HCT116 (cell line): ENCODE data around the gene AFAP1L2. TPM values are rescaled to one million over a fixed set of nuclear protein-coding genes. Genes with fewer than 3 reads are reported as not detected.

ENCODE experiments used
- ATAC-seq: fragments of 200-7000 bp; cut with Tn5 transposase; 2 replicates; pipeline ENCODE4 v1.9.1; 2020; ENCODE audit warnings: mild to moderate bottlenecking, moderate library complexity
- BruUV-seq: library from RNA; stranded (reverse); fragments of 400-500 nt; replicated peaks from 2 replicates; lab custom pipeline; 2021; lab: Mats Ljungman, UMichigan
- CTCF ChIA-PET: fragments of 300-600 bp; sonication (Branson Sonifier 250); formaldehyde crosslinking; loops from one replicate; lab custom pipeline; 2021; ENCODE audit warnings: antibody characterized with exemption; lab: Charles Lee
- POLR2A ChIA-PET: fragments of 300-600, 350-600 bp; sonication (Branson Sonifier 250); formaldehyde crosslinking; loops from one replicate; lab custom pipeline; 2021; ENCODE audit warnings: antibody characterized with exemption; lab: Charles Lee
- RAD21 ChIA-PET, 2 experiments: fragments of 300-600 bp; sonication (Branson Sonifier 250); formaldehyde crosslinking; loops; one replicate each; lab custom pipeline; 2023; ENCODE audit warnings: low total read pairs in 2 of 2; ENCODE audit not compliant: uncharacterized antibody in 2 of 2, unreplicated experiment in 2 of 2, low non-redundant PET in 1 of 2; lab: Charles Lee
- DNase-seq: peaks from one replicate; pipeline ENCODE4 v3.0.0-alpha.2; 2010; ENCODE audit warnings: low read depth, low spot score
- H2AFZ ChIP-seq: fragments of 200-600 bp; shearing (Covaris generic), sonication (generic); 2 replicates; pipeline ENCODE4 v1.6.1; 2017; ENCODE audit warnings: low read depth, mixed run types, mixed read lengths, antibody characterized with exemption, low read length; ENCODE audit not compliant: poor library complexity, severe bottlenecking
- H3K27ac ChIP-seq: 2 replicates; pipeline ENCODE4 v1.5.1; 2012; ENCODE audit warnings: low read depth, low read length
- H3K27me3 ChIP-seq: fragments of 200-600 bp; sonication (generic); 2 replicates; pipeline ENCODE4 v1.6.1; 2016; ENCODE audit warnings: mixed run types, low read length, mixed read lengths; ENCODE audit not compliant: insufficient read depth
- H3K36me3 ChIP-seq, 2 experiments: fragments of 200-500 bp in 1 of 2; fragments of 200-600 bp in 1 of 2; sonication (Bioruptor generic) in 1 of 2; sonication (generic) in 1 of 2; 2 replicates each; pipeline versions ENCODE4 v1.5.1 to v1.6.1; 2014 to 2016; ENCODE audit warnings: low read length in 2 of 2, inconsistent platforms in 1 of 2, mixed read lengths in 1 of 2, mixed run types in 1 of 2; ENCODE audit not compliant: insufficient read depth in 2 of 2, control insufficient read depth in 1 of 2
- H3K4me1 ChIP-seq, 2 experiments: fragments of 200-600 bp in 1 of 2; sonication (generic) in 1 of 2; 2 replicates each; pipeline versions ENCODE4 v1.5.1 to v1.6.1; 2012 to 2017; ENCODE audit warnings: low read length in 2 of 2, inconsistent platforms in 1 of 2, mild to moderate bottlenecking in 1 of 2, mixed read lengths in 1 of 2, mixed run types in 1 of 2, moderate library complexity in 1 of 2; ENCODE audit not compliant: insufficient read depth in 2 of 2, control insufficient read depth in 1 of 2
- H3K4me2 ChIP-seq: fragments of 200-600 bp; sonication (generic); 2 replicates; pipeline ENCODE4 v1.6.1; 2017; ENCODE audit warnings: mixed run types, low read length, mixed read lengths
- H3K4me3 ChIP-seq, 2 experiments: fragments of 200-600 bp in 1 of 2; sonication (generic) in 1 of 2; replicated peaks in 1 of 2; 2 replicates each; pipeline ENCODE4 v1.5.1; 2011 to 2016; ENCODE audit warnings: low read length in 2 of 2, control low read depth in 1 of 2, low read depth in 1 of 2, mild to moderate bottlenecking in 1 of 2, mixed read lengths in 1 of 2, mixed run types in 1 of 2
- H3K79me2 ChIP-seq: fragments of 200-600 bp; sonication (generic); 2 replicates; pipeline ENCODE4 v1.6.1; 2017; ENCODE audit warnings: mild to moderate bottlenecking, mixed run types, low read length, moderate library complexity, mixed read lengths; ENCODE audit not compliant: insufficient read depth
- H3K9ac ChIP-seq: fragments of 200-600 bp; sonication (generic); 2 replicates; pipeline ENCODE4 v1.6.1; 2016; ENCODE audit warnings: low read length, mixed read lengths
- H3K9me2 ChIP-seq: fragments of 200-600 bp; sonication (generic), shearing (Covaris generic); 2 replicates; pipeline ENCODE4 v1.6.1; 2017; ENCODE audit warnings: mixed run types, mild to moderate bottlenecking, moderate library complexity; ENCODE audit not compliant: insufficient read depth
- H3K9me3 ChIP-seq, 2 experiments: fragments of 200-500 bp in 1 of 2; fragments of 200-600 bp in 1 of 2; sonication (Bioruptor generic) in 1 of 2; sonication (generic) in 1 of 2; 2 replicates each; pipeline ENCODE4 v1.6.1; 2014 to 2017; ENCODE audit warnings: low read length in 2 of 2, mixed read lengths in 2 of 2, inconsistent platforms in 1 of 2, low read depth in 1 of 2, mild to moderate bottlenecking in 1 of 2, mixed run types in 1 of 2, moderate library complexity in 1 of 2; ENCODE audit not compliant: control insufficient read depth in 1 of 2, insufficient read depth in 1 of 2
- H4K20me1 ChIP-seq: fragments of 200-600 bp; sonication (generic), shearing (Covaris generic); 2 replicates; pipeline ENCODE4 v1.6.1; 2017; ENCODE audit warnings: mixed run types, mild to moderate bottlenecking, moderate library complexity; ENCODE audit not compliant: insufficient read depth
- CBX3 ChIP-seq: IDR thresholded peaks from 2 replicates; pipeline ENCODE4 v1.6.1; 2012; ENCODE audit warnings: low read depth
- CTCF ChIP-seq, 3 experiments: fragments of 200-600 bp in 1 of 3; sonication (generic) in 1 of 3; IDR thresholded peaks in 2 of 3; conservative IDR thresholded peaks in 1 of 3; 2 replicates each; pipeline ENCODE4 v1.5.1; 2012 to 2017; ENCODE audit warnings: low read depth in 2 of 3, low read length in 2 of 3, antibody characterized with exemption in 1 of 3, borderline replicate concordance in 1 of 3, control low read depth in 1 of 3, mild to moderate bottlenecking in 1 of 3, mixed read lengths in 1 of 3, mixed run types in 1 of 3, moderate library complexity in 1 of 3; ENCODE audit not compliant: insufficient read depth in 1 of 3
- EGR1 ChIP-seq: IDR thresholded peaks from 2 replicates; pipeline ENCODE4 v1.6.1; 2012; ENCODE audit warnings: low read depth
- ELF1 ChIP-seq: IDR thresholded peaks from 2 replicates; pipeline ENCODE4 v1.6.1; 2012; ENCODE audit warnings: low read depth, borderline replicate concordance
- EZH2 ChIP-seq: fragments of 200-600 bp; sonication (generic); IDR thresholded peaks from 2 replicates; pipeline ENCODE4 v1.6.1; 2017; ENCODE audit warnings: antibody characterized with exemption, mixed run types
- EZH2phosphoT487 ChIP-seq: fragments of 200-600 bp; IDR thresholded peaks from 2 replicates; pipeline ENCODE4 v1.6.1; 2018; ENCODE audit warnings: antibody characterized with exemption, borderline replicate concordance
- FOSL1 ChIP-seq: IDR thresholded peaks from 2 replicates; pipeline ENCODE4 v1.6.1; 2012; ENCODE audit warnings: low read depth
- RAD21 ChIP-seq: IDR thresholded peaks from 2 replicates; pipeline ENCODE4 v1.6.1; 2012; ENCODE audit warnings: low read depth, mild to moderate bottlenecking
- REST ChIP-seq: IDR thresholded peaks from 2 replicates; pipeline ENCODE4 v1.6.1; 2012; ENCODE audit warnings: low read depth
- SIN3A ChIP-seq: IDR thresholded peaks from 2 replicates; pipeline ENCODE4 v1.6.1; 2012; ENCODE audit warnings: low read depth
- SP1 ChIP-seq: IDR thresholded peaks from 2 replicates; pipeline ENCODE4 v1.6.1; 2012; ENCODE audit warnings: low read depth
- SRF ChIP-seq: IDR thresholded peaks from 2 replicates; pipeline ENCODE4 v1.6.1; 2012; ENCODE audit warnings: low read depth
- TCF7L2 ChIP-seq: IDR thresholded peaks from 2 replicates; pipeline ENCODE4 v1.7.0; 2011; ENCODE audit warnings: borderline replicate concordance, inconsistent platforms; ENCODE audit not compliant: insufficient read depth, insufficient read length; ENCODE audit errors: extremely low read depth
- YY1 ChIP-seq: IDR thresholded peaks from 2 replicates; pipeline ENCODE4 v1.6.1; 2011; ENCODE audit warnings: low read length, low read depth, moderate library complexity, mild to moderate bottlenecking; ENCODE audit not compliant: insufficient replicate concordance; ENCODE audit errors: extremely low read depth
- ZNF274 ChIP-seq: fragments of 200-500 bp; sonication (Bioruptor generic); IDR thresholded peaks from 2 replicates; pipeline ENCODE4 v1.6.1; 2014; ENCODE audit warnings: mild to moderate bottlenecking, low read depth, low read length, inconsistent platforms
- intact Hi-C: fragments of 100-400 bp; cut with micrococcal nuclease; formaldehyde crosslinking; loops from 2 replicates; pipeline ENCODE4 v1.10.0; 2022
- total RNA-seq: library from RNA; stranded (reverse); gene quantifications from one replicate; pipeline ENCODE4 v1.2.1, GENCODE V29; 2021; ENCODE audit not compliant: unreplicated experiment
- TF ChIP-seq, protein P1 (sequence below): IDR thresholded peaks from 2 replicates; pipeline ENCODE4 v1.6.1; 2011; ENCODE audit warnings: mild to moderate bottlenecking, low read length, moderate library complexity; ENCODE audit not compliant: insufficient replicate concordance; ENCODE audit errors: extremely low read depth
- TF ChIP-seq, protein P2 (sequence below): IDR thresholded peaks from 2 replicates; pipeline ENCODE4 v1.6.1; 2012

Gene AFAP1L2
- total RNA-seq, 1 experiment from 2014 or later, result 0.93 TPM

DNA sequence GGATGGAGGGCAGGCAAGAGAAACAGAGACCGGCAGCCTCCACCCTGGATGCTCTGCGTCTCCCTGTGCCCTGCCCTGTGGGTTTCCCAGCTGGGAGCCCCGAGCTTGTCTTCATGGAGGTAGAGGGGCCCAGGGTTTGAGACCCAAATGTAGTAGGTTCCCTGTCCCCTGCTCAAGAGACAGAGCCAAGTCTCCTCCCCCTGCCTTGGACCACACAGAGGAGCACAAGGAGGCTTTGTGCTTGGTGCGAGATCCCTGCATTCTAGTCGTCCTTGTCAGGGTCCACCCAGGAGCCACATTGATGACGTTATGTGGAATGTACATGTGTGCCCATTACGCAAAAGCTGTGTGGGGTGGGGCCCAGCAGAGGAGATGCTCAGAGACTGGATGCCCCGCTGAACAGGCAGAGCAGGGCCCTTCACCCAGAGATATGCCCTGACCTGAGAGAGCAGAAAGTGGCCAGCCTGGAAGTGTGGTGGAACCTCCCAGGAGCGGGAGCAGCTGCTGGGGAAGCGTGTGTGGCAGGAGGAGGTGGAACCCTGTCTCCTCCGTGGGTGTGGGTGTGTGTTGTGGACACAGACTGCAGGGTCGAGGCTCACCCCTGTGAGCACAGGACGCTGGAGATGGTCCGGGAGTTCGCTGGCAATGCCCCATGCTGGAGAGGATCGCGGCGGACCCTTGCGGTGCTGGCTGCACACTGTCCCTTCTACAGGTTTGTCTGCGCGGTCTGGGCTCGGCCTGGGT lies 126.0 kb downstream of the AFAP1L2 start:
- Histone ChIP-seq H3K9me2 (no peaks in the 10 kb centered on the region), H3K27ac (no peak overlapping the region), H3K27me3 (peaks cover 7% of the 10 kb centered on the region), H3K36me3 (no peaks in the 10 kb centered on the region), H3K4me2 (no peak overlapping the region), H3K4me3 (no peak overlapping the region), H4K20me1 (no peaks in the 10 kb centered on the region), H2AFZ (no peak overlapping the region), H3K4me1 (no peaks in the 10 kb centered on the region), H3K9ac (no peak overlapping the region), H3K9me3 (no peaks in the 10 kb centered on the region), H3K79me2 (no peaks in the 10 kb centered on the region)
- ATAC-seq (peak; percentile 12; the same call in 1 of the 2 replicates), DNase-seq (no peak)
- ChIA-PET RAD21 (interaction anchor here (0.6 to 1.0 kb wide), 2 partner anchors 25 to 26 kb away, joined by 3 to 4 read pairs; no protein-coding TSS in a partner anchor), CTCF (interaction anchor here (0.6 to 1.2 kb wide), 2 partner anchors 26 to 82 kb away, joined by 5 to 6 read pairs; no protein-coding TSS in a partner anchor), POLR2A (no interaction called here)
- TF ChIP-seq ZNF274 (no peak), SP1 (no peak), TCF7L2 (no peak), EZH2phosphoT487 (no peak), REST (no peak), YY1 (no peak), RAD21 (no peak), EGR1 (no peak), SRF (no peak), CBX3 (no peak), CTCF (IDR thresholded peaks at IDR 0.05 in 2 of 3, conservative IDR thresholded peaks at IDR 0.05 in 1 of 3; ENCODE audit: borderline replicate concordance in 1 of 3, insufficient read depth in 1 of 3, low read depth in 2 of 3, low read length in 2 of 3) (no peak), SIN3A (no peak), FOSL1 (no peak), ELF1 (no peak), EZH2 (no peak)
- TF ChIP-seq, protein P1, sequence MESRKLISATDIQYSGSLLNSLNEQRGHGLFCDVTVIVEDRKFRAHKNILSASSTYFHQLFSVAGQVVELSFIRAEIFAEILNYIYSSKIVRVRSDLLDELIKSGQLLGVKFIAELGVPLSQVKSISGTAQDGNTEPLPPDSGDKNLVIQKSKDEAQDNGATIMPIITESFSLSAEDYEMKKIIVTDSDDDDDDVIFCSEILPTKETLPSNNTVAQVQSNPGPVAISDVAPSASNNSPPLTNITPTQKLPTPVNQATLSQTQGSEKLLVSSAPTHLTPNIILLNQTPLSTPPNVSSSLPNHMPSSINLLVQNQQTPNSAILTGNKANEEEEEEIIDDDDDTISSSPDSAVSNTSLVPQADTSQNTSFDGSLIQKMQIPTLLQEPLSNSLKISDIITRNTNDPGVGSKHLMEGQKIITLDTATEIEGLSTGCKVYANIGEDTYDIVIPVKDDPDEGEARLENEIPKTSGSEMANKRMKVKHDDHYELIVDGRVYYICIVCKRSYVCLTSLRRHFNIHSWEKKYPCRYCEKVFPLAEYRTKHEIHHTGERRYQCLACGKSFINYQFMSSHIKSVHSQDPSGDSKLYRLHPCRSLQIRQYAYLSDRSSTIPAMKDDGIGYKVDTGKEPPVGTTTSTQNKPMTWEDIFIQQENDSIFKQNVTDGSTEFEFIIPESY, result no peak
- TF ChIP-seq, protein P2, sequence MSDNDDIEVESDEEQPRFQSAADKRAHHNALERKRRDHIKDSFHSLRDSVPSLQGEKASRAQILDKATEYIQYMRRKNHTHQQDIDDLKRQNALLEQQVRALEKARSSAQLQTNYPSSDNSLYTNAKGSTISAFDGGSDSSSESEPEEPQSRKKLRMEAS, result no peak
- intact Hi-C loops, result no loop called here
- no TSS peak for BruUV-seq
